K562 (cell line): ENCODE data around the gene FGR. TPM values are rescaled to one million over a fixed set of nuclear protein-coding genes. Genes with fewer than 3 reads are reported as not detected.

Source experiments
- C11orf30 ChIP-seq: fragments of 450-650 bp; IDR thresholded peaks from 2 replicates; pipeline ENCODE4 v1.6.1; 2016; ENCODE audit warnings: low read depth, mild to moderate bottlenecking
- ETV1 ChIP-seq: fragments of 450-650 bp; conservative IDR thresholded peaks from 2 replicates; pipeline ENCODE4 v1.6.1; 2016; ENCODE audit warnings: missing genetic modification characterization, control low read depth, low read depth, missing compliant biosample characterization
- FOSL1 ChIP-seq: fragments of 200-800 bp; sonication (Bioruptor generic); conservative IDR thresholded peaks from 2 replicates; pipeline ENCODE4 v1.6.1; 2016; ENCODE audit warnings: missing genetic modification characterization, missing compliant biosample characterization
- POLR2G ChIP-seq: fragments of 200-400 bp; formaldehyde crosslinking; IDR thresholded peaks from 2 replicates; pipeline ENCODE4 v1.6.1; 2017; ENCODE audit warnings: low read depth, mild to moderate bottlenecking, antibody characterized with exemption, low read length, moderate library complexity
- PRPF4 ChIP-seq: fragments of 200-400 bp; formaldehyde crosslinking; IDR thresholded peaks from one replicate; pipeline ENCODE4 v1.6.1; 2017; ENCODE audit warnings: low read length, low read depth, mild to moderate bottlenecking; ENCODE audit not compliant: insufficient read depth, poor library complexity, severe bottlenecking
- PURB ChIP-seq: sonication (generic); formaldehyde crosslinking; IDR thresholded peaks from 2 replicates; pipeline ENCODE4 v1.9.0; 2021; ENCODE audit warnings: low read depth, mild to moderate bottlenecking, missing genetic modification reagents
- SNRNP70 ChIP-seq: fragments of 200-400 bp; formaldehyde crosslinking; optimal IDR thresholded peaks from 2 replicates; pipeline ENCODE3; 2017; ENCODE audit warnings: low read depth, low read length
- TFAM ChIP-seq: fragments of 250-450 bp; sonication (Bioruptor Pico); conservative IDR thresholded peaks from 2 replicates; pipeline ENCODE4 v1.5.0; 2021; ENCODE audit warnings: mild to moderate bottlenecking, moderate library complexity
- ZNF41 ChIP-seq: fragments of 250-450 bp; sonication (Bioruptor Pico); conservative IDR thresholded peaks from 2 replicates; pipeline ENCODE4 v1.4.0; 2020; ENCODE audit warnings: mild to moderate bottlenecking
- polyA plus RNA-seq, 8 experiments: library from polyadenylated mRNA; depleted of rRNA in 4 of 8; stranded (reverse) in 5 of 8; unstranded in 3 of 8; fragments of >200 nt; fragmentation: Nextera tagmentation in 2 of 8; fragmentation: Illumina TruSeq in 1 of 8; extraction: Ambion mirVana in 2 of 8; extraction: Trizol in 1 of 8; gene quantifications; 2 replicates each; pipeline versions ENCODE4 v1.2.1 to v1.2.3, GENCODE V29; 2011 to 2014; ENCODE audit warnings: inconsistent platforms in 1 of 8, missing spikeins in 1 of 8
- total RNA-seq, 7 experiments: library from RNA; depleted of rRNA in 6 of 7; stranded (reverse); fragments of >200 nt in 6 of 7; fragmentation: Illumina TruSeq in 2 of 7; extraction: Trizol in 2 of 7; gene quantifications; 2 replicates each; pipeline versions ENCODE4 v1.2.1 to v1.2.3, GENCODE V29; 2011 to 2021; ENCODE audit warnings: low replicate concordance in 1 of 7
- TF ChIP-seq, protein P1 (sequence below): fragments of 250-450 bp; sonication (Bioruptor Pico); IDR thresholded peaks from 2 replicates; pipeline ENCODE4 v1.5.0; 2021
- TF ChIP-seq, protein P2 (sequence below): fragments of 250-450 bp; sonication (Bioruptor Pico); IDR thresholded peaks from 2 replicates; pipeline ENCODE4 v1.8.0; 2022; ENCODE audit warnings: inconsistent platforms
- TF ChIP-seq, protein P3 (sequence below): fragments of 450-650 bp; formaldehyde crosslinking; IDR thresholded peaks from 2 replicates; pipeline ENCODE4 v1.4.0; 2020; ENCODE audit warnings: mild to moderate bottlenecking, mixed read lengths
- TF ChIP-seq, protein P4 (sequence below): sonication (generic); formaldehyde crosslinking; IDR thresholded peaks from 2 replicates; pipeline ENCODE4 v1.8.0; 2023; ENCODE audit warnings: missing genetic modification reagents, mild to moderate bottlenecking, borderline replicate concordance

The FGR gene
- total and polyA plus RNA-seq, 9 of the 15 experiments (the other 6 are each of a cell fraction or from before 2014, with no cell fraction given) = 0.04 to 0.11 TPM; not detected in 7

DNA sequence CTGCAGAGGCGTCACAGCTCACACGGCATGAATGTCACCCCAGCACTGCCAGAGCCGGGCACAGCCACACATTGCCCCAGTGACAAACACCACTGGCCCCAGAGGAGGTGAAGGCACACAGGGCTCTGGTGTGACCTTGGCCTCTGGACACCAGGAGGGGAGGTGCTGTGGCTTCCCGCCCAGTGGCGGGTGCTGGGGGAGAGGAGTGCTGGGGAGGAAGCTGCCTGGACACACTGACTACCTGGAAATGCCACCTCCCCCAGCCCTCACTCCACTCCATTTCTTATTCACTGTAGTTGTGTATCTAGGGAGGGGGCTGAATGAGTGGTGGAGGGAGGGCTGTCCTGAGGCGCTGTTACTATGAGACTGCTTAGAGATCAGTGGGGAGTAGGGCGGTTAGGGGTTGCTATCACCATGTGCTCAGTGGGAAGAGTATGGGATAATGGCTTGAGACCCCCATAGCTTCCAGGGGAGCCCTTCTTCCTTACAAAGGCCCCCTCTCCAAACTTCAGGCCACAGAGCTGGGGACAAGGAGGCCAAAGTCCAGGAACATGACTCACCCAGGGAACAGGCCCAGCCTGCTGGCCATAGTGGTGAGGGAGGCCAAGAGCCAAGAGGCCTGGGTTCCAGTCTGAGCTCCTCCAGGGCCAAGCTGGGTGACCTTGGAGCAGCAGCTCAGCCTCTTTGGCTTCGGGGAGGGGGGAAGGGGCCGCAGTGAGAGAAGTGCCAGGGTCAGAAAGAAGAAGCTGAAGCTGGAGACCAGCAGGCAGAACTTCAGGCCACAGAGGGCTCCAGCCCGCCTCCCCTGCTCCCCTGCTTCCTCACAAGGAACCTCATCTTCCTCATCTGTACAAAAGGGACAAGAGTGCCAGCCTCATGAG, 71.2 kb downstream of the FGR start (continued):
- TF ChIP-seq, protein P1, sequence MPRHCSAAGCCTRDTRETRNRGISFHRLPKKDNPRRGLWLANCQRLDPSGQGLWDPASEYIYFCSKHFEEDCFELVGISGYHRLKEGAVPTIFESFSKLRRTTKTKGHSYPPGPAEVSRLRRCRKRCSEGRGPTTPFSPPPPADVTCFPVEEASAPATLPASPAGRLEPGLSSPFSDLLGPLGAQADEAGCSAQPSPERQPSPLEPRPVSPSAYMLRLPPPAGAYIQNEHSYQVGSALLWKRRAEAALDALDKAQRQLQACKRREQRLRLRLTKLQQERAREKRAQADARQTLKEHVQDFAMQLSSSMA (CRISPR knock-in tag) = no peak
- TF ChIP-seq TFAM (CRISPR knock-in tag) (no peak), PURB (CRISPR knock-in tag) (no peak), PRPF4 (no peak), ZNF41 (CRISPR knock-in tag) (no peak), ETV1 (tag) (no peak), POLR2G (no peak), C11orf30 (no peak), FOSL1 (peak; percentile 74), SNRNP70 (no peak)
- TF ChIP-seq, protein P2, sequence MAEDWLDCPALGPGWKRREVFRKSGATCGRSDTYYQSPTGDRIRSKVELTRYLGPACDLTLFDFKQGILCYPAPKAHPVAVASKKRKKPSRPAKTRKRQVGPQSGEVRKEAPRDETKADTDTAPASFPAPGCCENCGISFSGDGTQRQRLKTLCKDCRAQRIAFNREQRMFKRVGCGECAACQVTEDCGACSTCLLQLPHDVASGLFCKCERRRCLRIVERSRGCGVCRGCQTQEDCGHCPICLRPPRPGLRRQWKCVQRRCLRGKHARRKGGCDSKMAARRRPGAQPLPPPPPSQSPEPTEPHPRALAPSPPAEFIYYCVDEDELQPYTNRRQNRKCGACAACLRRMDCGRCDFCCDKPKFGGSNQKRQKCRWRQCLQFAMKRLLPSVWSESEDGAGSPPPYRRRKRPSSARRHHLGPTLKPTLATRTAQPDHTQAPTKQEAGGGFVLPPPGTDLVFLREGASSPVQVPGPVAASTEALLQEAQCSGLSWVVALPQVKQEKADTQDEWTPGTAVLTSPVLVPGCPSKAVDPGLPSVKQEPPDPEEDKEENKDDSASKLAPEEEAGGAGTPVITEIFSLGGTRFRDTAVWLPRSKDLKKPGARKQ (CRISPR knock-in tag) = no peak
- TF ChIP-seq, protein P3, sequence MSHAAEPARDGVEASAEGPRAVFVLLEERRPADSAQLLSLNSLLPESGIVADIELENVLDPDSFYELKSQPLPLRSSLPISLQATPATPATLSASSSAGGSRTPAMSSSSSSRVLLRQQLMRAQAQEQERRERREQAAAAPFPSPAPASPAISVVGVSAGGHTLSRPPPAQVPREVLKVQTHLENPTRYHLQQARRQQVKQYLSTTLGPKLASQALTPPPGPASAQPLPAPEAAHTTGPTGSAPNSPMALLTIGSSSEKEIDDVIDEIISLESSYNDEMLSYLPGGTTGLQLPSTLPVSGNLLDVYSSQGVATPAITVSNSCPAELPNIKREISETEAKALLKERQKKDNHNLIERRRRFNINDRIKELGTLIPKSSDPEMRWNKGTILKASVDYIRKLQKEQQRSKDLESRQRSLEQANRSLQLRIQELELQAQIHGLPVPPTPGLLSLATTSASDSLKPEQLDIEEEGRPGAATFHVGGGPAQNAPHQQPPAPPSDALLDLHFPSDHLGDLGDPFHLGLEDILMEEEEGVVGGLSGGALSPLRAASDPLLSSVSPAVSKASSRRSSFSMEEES (CRISPR knock-in tag) = no peak
- TF ChIP-seq, protein P4, sequence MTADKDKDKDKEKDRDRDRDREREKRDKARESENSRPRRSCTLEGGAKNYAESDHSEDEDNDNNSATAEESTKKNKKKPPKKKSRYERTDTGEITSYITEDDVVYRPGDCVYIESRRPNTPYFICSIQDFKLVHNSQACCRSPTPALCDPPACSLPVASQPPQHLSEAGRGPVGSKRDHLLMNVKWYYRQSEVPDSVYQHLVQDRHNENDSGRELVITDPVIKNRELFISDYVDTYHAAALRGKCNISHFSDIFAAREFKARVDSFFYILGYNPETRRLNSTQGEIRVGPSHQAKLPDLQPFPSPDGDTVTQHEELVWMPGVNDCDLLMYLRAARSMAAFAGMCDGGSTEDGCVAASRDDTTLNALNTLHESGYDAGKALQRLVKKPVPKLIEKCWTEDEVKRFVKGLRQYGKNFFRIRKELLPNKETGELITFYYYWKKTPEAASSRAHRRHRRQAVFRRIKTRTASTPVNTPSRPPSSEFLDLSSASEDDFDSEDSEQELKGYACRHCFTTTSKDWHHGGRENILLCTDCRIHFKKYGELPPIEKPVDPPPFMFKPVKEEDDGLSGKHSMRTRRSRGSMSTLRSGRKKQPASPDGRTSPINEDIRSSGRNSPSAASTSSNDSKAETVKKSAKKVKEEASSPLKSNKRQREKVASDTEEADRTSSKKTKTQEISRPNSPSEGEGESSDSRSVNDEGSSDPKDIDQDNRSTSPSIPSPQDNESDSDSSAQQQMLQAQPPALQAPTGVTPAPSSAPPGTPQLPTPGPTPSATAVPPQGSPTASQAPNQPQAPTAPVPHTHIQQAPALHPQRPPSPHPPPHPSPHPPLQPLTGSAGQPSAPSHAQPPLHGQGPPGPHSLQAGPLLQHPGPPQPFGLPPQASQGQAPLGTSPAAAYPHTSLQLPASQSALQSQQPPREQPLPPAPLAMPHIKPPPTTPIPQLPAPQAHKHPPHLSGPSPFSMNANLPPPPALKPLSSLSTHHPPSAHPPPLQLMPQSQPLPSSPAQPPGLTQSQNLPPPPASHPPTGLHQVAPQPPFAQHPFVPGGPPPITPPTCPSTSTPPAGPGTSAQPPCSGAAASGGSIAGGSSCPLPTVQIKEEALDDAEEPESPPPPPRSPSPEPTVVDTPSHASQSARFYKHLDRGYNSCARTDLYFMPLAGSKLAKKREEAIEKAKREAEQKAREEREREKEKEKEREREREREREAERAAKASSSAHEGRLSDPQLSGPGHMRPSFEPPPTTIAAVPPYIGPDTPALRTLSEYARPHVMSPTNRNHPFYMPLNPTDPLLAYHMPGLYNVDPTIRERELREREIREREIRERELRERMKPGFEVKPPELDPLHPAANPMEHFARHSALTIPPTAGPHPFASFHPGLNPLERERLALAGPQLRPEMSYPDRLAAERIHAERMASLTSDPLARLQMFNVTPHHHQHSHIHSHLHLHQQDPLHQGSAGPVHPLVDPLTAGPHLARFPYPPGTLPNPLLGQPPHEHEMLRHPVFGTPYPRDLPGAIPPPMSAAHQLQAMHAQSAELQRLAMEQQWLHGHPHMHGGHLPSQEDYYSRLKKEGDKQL (CRISPR knock-in tag) = no peak
